Hepatocyte (in vitro differentiated cells): ENCODE data around the gene ATP9B. TPM values are rescaled to one million over a fixed set of nuclear protein-coding genes. Genes with fewer than 3 reads are reported as not detected.

ENCODE experiments used
- DNase-seq: peaks from one replicate; pipeline ENCODE4 v3.0.0-alpha.2; 2016; ENCODE audit warnings: low spot score
- H2AFZ ChIP-seq: fragments of 200-600 bp; sonication (generic); 2 replicates; pipeline ENCODE4 v1.6.0; 2016; ENCODE audit warnings: antibody characterized with exemption, mild to moderate bottlenecking
- H3K27ac ChIP-seq: fragments of 200-600 bp; sonication (generic); 2 replicates; pipeline ENCODE4 v1.5.1; 2016; ENCODE audit warnings: mild to moderate bottlenecking
- H3K27me3 ChIP-seq: fragments of 200-600 bp; sonication (generic); 2 replicates; pipeline ENCODE4 v1.6.1; 2016
- H3K36me3 ChIP-seq: fragments of 200-600 bp; sonication (generic); replicated peaks from 2 replicates; pipeline ENCODE4 v1.5.1; 2016; ENCODE audit warnings: low read depth; ENCODE audit not compliant: insufficient read depth
- H3K4me1 ChIP-seq: fragments of 200-600 bp; sonication (generic); 2 replicates; pipeline ENCODE4 v1.5.1; 2016; ENCODE audit warnings: mild to moderate bottlenecking, moderate library complexity; ENCODE audit not compliant: insufficient read depth
- H3K4me2 ChIP-seq: fragments of 200-600 bp; sonication (generic); 2 replicates; pipeline ENCODE4 v1.6.0; 2016
- H3K4me3 ChIP-seq: fragments of 200-600 bp; sonication (generic); 2 replicates; pipeline ENCODE4 v1.5.1; 2016; ENCODE audit warnings: mild to moderate bottlenecking
- H3K79me2 ChIP-seq: fragments of 200-600 bp; sonication (generic); 2 replicates; pipeline ENCODE4 v1.6.0; 2017; ENCODE audit warnings: mild to moderate bottlenecking
- H3K9me2 ChIP-seq: fragments of 200-600 bp; sonication (generic); replicated peaks from 2 replicates; pipeline ENCODE4 v1.6.0; 2017; ENCODE audit warnings: mild to moderate bottlenecking; ENCODE audit not compliant: insufficient read depth
- H3K9me3 ChIP-seq: fragments of 200-600 bp; sonication (generic); 2 replicates; pipeline ENCODE4 v1.5.1; 2016; ENCODE audit warnings: low read depth, mild to moderate bottlenecking
- H4K20me1 ChIP-seq: fragments of 200-600 bp; sonication (generic); 2 replicates; pipeline ENCODE4 v1.6.0; 2016; ENCODE audit warnings: mild to moderate bottlenecking; ENCODE audit not compliant: insufficient read depth, poor library complexity, severe bottlenecking
- CTCF ChIP-seq: fragments of 200-600 bp; sonication (generic); IDR thresholded peaks from 2 replicates; pipeline ENCODE4 v1.5.1; 2016; ENCODE audit warnings: antibody characterized with exemption, mild to moderate bottlenecking; ENCODE audit not compliant: poor library complexity
- EZH2 ChIP-seq: fragments of 200-600 bp; sonication (generic); IDR thresholded peaks from 2 replicates; pipeline ENCODE4 v1.6.1; 2016; ENCODE audit warnings: antibody characterized with exemption, mild to moderate bottlenecking, borderline replicate concordance
- EZH2phosphoT487 ChIP-seq: fragments of 200-600 bp; sonication (generic); IDR thresholded peaks from one replicate; pipeline ENCODE4 v1.6.1; 2018; ENCODE audit warnings: antibody characterized with exemption, mild to moderate bottlenecking, low read depth, moderate library complexity; ENCODE audit not compliant: unreplicated experiment, severe bottlenecking
- whole genome bisulfite sequencing: methylation state at CpG from one replicate; pipeline ENCODE4 v1.1.6; 2016; ENCODE audit warnings: low lambda C conversion rate; ENCODE audit errors: missing lambda C conversion rate; 5-methylcytosine and 5-hydroxymethylcytosine counted together
- polyA plus RNA-seq: library from polyadenylated mRNA; unstranded; fragments of >200 nt; fragmentation: Nextera tagmentation; extraction: Ambion mirVana; gene quantifications from 2 replicates; pipeline ENCODE4 v1.2.1, GENCODE V29; 2016
- total RNA-seq: library from RNA; depleted of rRNA; stranded (reverse); fragments of >200 nt; gene quantifications from 2 replicates; pipeline ENCODE4 v1.2.3, GENCODE V29; 2014

Gene ATP9B
- total and polyA plus RNA-seq, 2 experiments from 2014 or later, result 14.6 to 23.8 TPM

DNA sequence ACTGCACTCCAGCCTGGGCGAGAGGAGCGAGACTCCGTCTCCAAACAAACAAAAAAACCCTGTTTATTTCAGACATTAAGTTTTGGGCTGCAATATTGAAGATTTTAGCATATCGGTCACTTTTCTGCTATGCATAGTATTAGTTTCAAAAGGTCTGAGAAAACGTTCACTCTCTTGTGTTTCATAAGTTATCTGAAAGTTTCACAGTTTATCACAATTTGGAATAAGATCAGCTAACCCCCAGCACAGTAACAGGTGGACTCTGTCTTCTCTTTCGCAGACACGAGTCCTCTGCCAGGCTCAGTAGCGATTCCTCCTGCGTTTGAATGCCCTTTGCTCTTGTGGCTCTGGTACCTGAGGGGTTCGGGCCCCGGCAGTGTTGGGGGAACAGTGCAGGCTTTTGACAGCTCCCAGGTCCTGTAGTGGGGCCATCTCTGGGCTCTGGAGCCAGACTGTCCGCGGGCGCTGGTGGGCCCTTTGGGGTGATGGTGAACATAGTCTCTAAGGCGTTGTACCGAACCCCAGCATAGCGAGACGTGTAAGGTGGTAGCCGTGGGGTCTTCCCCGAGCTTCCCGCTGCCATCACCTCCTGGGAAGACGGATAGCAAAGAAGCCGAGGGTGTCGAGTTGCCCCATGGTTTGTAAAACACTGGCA lies 347.0 kb downstream of the ATP9B start:
- Histone ChIP-seq H3K4me2 (no peak overlapping the region), H3K4me1 (no peaks in the 10 kb centered on the region), H3K9me3 (no peaks in the 10 kb centered on the region), H3K79me2 (no peaks in the 10 kb centered on the region), H3K4me3 (no peak overlapping the region), H4K20me1 (no peaks in the 10 kb centered on the region), H3K27me3 (no peaks in the 10 kb centered on the region), H2AFZ (no peak overlapping the region), H3K27ac (no peak overlapping the region), H3K36me3 (no peaks in the 10 kb centered on the region), H3K9me2 (no peaks in the 10 kb centered on the region)
- TF ChIP-seq EZH2phosphoT487 (no peak), CTCF (no peak), EZH2 (no peak)
- WGBS, result 90% methylated on average over 23 of the region's 24 CpGs
- DNase-seq, result no peak

- Histone ChIP-seq H3K4me3 (no peak overlapping the region), H2AFZ (no peak overlapping the region), H3K4me2 (no peak overlapping the region), H3K9me2 (no peaks in the 10 kb centered on the region), H3K4me1 (no peaks in the 10 kb centered on the region), H4K20me1 (no peaks in the 10 kb centered on the region), H3K27me3 (no peaks in the 10 kb centered on the region), H3K36me3 (no peaks in the 10 kb centered on the region), H3K27ac (no peak overlapping the region), H3K79me2 (no peaks in the 10 kb centered on the region), H3K9me3 (no peaks in the 10 kb centered on the region)
- WGBS, result 91% methylated on average over 12 of the region's 12 CpGs
- TF ChIP-seq EZH2phosphoT487 (no peak), CTCF (no peak), EZH2 (no peak)
- DNase-seq, result no peak
These were observed 347.5 kb downstream of the ATP9B start for GRCh38 chr18:79416677-79417052.

DNA sequence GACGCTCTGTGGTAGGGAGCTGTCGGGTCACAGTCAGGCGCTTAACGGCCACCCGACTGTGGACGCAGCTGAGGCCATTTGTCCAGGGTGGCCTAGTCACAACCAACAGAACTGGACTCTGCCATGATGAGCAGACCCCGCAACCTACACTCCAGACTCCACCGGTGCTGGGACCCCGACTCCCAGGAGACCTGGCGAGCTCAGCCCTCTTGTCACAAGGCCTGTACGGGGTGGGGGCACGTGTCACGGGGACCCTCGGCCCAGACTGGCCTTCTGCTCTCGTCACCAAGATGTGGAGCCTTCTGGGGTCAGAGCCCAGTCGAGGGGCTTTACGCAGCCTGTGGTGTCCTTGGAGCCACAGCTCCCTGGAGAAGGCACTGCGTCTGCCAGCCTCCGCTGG lies 349.0 kb downstream of the ATP9B start:
- H4K20me1 ChIP-seq, result no peaks in the 10 kb centered on the region
- no peak overlapping the region for H3K4me2 ChIP-seq
- H2AFZ ChIP-seq, result no peak overlapping the region
- no peaks in the 10 kb centered on the region for H3K79me2 ChIP-seq
- DNase-seq, result no peak
- 96% methylated on average over 19 of the region's 19 CpGs for WGBS
- no peak overlapping the region for H3K4me3 ChIP-seq
- H3K9me2 ChIP-seq, result no peaks in the 10 kb centered on the region
- H3K4me1 ChIP-seq, result no peaks in the 10 kb centered on the region
- H3K36me3 ChIP-seq, result no peaks in the 10 kb centered on the region
- H3K27ac ChIP-seq, result no peak overlapping the region
- H3K9me3 ChIP-seq, result no peaks in the 10 kb centered on the region
- no peaks in the 10 kb centered on the region for H3K27me3 ChIP-seq
- no peak for TF ChIP-seq EZH2
- TF ChIP-seq EZH2phosphoT487, result no peak
- no peak for TF ChIP-seq CTCF

DNA sequence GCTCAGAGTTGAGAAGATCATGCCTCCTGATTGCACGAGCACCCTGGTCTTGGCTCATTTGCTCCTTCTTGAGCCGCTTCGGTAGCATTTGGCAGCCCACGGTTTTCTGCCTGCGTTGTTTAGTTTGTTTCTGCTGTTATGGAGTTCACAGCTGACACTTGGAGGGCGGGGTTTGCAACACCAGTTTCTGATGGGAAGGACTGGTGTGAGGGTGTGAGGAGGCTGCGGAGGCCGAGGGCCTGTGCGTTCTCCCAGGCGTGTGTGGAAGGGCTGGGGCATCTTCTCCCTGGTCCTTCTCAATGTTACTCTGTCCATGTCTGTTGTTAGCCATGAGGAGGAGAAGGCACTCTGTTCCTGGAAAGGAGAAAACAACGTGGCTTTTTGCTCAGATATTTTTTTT lies 349.4 kb downstream of the ATP9B start:
- Histone ChIP-seq H3K9me3 (no peaks in the 10 kb centered on the region), H4K20me1 (no peaks in the 10 kb centered on the region)
- WGBS, result 91% methylated on average over 11 of the region's 11 CpGs

More for the DNA sequence above, 349.4 kb downstream of the ATP9B start:
- Histone ChIP-seq H2AFZ (no peak overlapping the region), H3K4me1 (no peaks in the 10 kb centered on the region), H3K27me3 (no peaks in the 10 kb centered on the region), H3K27ac (no peak overlapping the region), H3K9me2 (no peaks in the 10 kb centered on the region), H3K36me3 (no peaks in the 10 kb centered on the region), H3K79me2 (no peaks in the 10 kb centered on the region), H3K4me3 (no peak overlapping the region), H3K4me2 (no peak overlapping the region)
- TF ChIP-seq CTCF, result no peak
- no peak for DNase-seq
